ENCODE measurements around the gene CYP3A4.
"Not testable (repeated sequence)": the region's sequence is repeated elsewhere in the genome, so short reads cannot be mapped to it uniquely, and the experiment has no call there.

The CYP3A4 gene

DNA sequence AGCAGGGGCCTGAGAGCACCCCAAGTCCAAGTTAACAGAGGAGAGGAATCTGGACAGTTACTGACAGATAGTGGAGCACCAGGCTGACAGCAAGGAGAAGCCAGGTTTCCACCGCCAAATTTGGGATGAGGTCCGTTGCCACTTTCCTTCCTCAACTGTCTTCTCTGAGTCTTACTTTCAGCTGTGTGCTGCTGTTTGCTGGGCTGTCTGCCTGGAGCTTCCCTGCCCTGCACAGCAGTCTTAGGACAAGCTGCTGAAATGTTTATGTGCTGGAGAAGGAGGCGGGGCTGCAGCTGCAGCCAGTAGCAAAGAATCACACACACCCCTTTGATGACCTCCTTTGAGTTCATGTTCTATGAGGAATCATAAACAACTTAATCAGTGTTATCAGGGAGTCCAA lies 31.6 kb downstream of the CYP3A4 start:
- no peak for DNase-seq (ENCODE audit: low read depth in 2 of 2)

DNA sequence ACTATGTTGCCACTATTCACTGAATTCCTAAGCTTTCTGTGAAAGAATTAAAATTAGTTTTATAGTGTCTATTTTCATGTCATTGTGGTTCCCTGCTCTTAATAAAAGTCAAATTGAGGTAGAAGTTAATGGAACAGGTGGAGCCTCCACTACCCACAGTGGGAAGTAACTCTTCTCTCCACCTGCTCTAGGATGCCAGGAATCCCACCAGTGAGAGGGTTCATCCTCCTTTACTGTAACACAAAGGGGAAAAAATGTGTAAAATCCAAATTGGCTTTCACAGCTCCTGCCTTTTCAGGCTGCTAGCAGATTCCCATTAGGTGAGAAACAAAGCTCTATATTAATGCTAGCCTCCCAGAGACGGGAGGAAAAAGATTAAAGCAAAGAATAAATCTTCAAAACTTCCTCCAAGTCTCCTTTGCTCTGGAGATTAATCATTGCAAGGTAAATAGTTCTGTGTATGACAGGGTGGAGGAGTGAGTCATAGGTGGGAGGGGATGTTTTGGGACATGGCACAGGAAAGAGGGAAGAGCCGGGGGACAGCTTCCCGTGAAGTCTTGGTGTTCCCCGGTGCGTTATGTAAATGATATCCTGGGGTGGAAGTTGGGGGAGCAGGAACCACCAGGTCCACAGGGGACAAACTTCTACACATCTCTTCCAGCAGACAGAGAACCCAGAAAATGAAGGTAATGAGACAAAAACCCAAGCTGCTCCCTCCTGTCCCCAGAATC lies 32.5 kb downstream of the CYP3A4 start:
- not testable (repeated sequence) for DNase-seq (ENCODE audit: low read depth in 2 of 2)

DNA sequence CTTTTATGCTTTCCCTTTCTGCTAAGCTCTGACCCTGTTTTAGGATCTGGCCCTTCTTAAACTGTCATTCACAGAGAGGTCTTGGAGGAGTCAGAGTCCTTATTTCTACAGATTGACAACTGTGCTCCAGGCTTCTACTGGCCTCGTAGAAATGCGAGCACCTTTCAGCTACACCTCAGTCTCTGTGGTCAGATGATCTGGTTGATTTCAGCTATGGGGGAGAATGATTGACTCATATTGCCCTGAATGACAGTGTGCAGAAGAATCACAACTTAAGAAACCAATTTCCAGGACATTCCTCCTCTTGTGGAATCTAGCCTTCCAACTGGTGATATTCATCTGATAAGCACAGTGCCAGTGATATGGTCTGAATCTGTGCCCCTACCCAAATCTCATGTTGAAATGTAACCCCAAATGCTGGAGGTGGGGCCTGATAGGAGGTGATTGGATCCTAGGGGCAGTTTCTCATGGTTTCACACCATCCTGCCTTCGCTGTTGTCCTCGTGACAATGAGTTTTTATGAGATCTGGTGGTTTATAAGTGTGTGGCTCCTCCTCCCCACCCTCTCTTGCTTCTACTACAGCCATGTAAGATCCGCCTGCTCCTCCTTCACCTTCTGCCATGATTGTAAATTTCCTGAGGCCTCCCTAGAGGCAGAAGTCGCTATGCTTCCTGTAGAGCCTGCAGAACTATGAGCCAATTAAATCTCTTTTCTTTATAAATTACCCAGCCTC lies 35.0 kb downstream of the CYP3A4 start:
- no peak for DNase-seq (ENCODE audit: low read depth in 2 of 2)

DNA sequence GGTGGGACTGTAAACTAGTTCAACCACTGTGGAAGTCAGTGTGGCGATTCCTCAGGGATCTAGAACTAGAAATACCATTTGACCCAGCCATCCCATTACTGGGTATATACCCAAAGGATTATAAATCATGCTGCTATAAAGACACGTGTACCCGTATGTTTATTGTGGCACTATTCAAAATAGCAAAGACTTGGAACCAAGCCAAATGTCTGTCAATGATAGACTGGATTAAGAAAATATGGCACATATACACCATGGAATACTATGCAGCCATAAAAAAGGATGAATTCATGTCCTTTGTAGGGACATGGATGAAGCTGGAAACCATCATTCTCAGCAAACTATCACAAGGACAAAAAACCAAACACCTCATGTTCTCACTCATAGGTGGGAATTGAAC lies 37.1 kb downstream of the CYP3A4 start:
- not testable (repeated sequence) for DNase-seq (ENCODE audit: low read depth in 2 of 2)

DNA sequence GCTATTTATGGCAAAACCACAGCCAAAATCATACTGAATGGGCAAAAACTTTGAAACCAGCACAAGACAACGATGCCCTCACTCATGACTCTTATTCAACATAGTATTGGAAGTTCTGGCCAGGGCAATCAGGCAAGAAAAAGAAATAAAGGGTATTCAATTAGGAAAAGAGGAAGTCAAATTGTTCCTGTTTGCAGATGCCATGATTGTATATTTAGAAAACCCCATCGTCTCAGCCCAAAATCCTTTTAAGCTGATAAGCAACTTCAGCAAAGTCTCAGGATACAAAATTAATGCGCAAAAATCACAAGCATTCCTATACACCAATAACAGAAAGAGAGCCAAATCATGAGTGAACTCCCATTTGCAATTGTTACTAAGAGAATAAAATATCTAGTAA lies 38.6 kb downstream of the CYP3A4 start:
- not testable (repeated sequence) for DNase-seq (ENCODE audit: low read depth in 2 of 2)

DNA sequence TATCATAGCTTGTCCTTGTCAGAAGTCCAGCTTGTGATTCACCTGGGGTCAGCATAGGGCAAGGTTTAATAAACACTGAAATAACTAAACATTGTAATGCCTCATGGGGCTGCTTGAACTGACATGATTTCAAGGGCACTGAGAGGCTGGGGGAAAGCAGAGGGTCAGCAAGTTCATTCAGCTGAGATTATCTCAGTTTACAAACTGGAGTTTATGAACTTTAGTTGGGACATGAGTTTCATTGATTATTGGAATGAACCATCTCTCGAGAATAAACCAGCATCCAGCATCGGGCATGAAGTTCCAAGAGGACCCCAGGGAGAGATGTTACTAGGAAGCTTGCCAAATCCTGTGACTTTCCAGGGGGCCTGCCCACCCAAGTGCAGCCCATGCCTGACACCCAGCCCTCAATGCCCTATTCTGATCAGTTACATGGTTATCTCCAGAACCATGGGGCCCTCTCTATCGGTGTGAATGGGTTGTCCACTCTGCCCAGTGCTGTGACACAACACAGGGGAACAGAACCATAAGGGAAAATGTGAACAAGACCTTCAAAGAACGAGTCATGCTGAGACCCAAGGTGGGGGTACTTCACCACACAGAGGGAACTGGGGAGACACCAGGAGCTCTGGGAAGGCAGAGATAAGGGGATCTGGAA lies 41.1 kb downstream of the CYP3A4 start:
- no peak for DNase-seq (ENCODE audit: low read depth in 2 of 2)

DNA sequence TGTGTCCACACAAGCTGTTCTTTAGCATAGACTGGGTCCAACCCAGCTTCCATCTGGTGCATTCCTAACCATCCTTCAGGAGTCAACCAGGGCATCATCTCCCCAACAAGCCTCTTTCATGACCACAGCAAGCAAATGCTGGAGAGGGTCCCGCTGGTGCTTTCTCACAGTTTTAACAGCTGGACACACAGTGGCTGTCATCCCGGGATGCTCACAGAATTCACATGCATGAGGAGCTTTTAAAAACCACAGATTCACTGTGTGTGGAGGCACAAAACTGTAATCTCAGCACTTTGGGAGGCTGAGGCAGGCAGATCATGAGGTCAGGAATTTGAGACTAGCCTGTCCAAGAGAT lies 42.6 kb downstream of the CYP3A4 start:
- no peak for DNase-seq (ENCODE audit: low read depth in 2 of 2)

DNA sequence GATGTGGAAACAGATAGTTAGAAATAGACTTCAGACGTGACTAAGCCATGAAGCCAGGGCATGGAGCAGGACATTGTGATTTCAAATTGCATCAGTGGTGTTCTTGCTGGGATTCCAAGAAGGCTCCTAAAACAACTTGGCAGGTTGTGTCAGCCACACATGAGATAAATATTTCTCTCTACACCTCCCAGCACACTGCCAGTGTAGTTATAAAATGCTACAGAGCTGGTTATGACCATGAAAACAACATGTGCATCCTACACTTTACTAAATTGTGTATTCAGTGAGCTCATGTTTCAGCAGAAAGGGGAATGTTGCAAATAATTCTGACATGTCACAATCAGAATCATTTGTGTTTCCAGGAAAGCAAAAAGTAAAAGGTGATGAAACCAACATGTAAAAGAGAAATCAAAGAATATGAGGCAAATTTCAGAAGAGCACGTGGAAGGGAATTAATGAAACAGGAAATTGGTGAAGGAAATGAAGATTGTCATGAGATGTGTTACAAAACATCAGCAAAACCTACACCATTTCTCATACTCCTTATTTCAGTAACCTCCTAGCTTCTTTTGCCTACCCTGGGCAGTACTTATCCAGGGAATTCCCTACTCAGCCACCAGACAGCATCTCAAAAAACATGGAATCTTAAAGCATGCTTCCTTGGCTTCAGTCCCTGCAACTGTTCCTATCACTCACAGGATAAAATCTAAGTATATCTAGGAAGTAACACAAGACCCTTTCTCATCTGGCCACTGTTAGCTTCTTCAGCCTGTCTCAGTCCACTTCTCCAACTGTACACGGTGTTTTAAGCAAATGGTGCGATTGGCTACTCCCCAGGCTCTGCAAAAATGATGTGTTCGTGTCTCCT lies 43.2 kb downstream of the CYP3A4 start:
- no peak for DNase-seq (ENCODE audit: low read depth in 2 of 2)

DNA sequence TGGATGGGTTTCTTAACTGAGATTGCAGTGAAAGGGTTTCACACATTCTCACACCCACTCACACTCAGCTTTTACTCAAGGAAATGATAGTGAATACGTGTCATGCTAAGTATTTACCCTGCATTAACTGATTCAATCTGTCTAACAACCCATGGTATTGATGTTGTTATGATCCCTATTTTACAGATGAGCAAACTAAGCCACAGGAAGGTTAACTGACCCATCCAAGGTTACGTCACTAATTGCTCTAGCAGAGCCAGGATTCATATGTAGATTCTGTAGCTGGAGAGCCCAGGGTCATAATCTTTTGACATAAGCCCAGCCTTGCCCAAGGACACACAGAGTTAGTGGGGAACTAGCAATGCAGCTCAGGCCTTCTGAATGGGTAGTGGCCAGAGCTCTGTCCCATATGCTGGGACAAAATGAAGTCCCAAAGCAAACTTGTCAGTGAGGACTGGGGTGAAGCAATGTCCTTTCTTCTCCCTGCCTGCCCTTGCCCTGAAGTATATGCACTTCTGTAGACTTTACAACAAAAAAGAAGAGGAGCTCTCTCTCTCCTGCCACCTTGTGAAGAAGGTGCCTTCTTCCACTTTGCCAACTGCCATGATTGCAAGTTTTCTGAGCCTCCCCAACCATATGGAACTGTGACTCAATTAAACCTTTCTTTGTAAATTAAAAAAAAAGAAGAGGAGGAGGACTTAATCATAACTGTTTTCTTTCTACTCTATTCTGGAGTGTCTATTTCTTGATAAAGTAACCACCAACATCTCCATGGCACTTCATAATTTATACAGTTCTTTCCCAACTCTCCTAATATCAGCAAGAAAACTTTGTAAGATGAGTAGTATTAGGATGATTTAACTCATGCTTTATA lies 44.0 kb downstream of the CYP3A4 start:
- no peak for DNase-seq (ENCODE audit: low read depth in 2 of 2)

DNA sequence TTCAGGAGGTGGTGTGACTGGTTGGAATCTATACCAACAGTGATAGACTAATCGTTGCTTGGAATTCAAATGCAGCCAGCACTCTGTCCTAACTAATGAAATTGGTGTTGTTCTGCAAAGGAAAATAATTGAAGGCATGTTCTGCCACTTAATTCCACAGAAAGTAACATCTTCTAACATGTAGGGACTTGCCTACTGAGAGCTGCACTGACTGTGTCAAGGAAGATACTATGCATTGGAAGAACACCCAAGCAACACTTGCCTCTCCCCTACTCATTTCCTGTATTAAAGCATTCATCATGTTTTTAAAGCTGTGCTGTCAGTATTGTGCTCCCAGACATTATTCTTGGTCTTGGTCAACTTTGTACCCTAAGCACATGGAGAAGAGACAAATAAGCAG lies 46.3 kb downstream of the CYP3A4 start:
- DNase-seq (ENCODE audit: low read depth in 2 of 2) = no peak

DNA sequence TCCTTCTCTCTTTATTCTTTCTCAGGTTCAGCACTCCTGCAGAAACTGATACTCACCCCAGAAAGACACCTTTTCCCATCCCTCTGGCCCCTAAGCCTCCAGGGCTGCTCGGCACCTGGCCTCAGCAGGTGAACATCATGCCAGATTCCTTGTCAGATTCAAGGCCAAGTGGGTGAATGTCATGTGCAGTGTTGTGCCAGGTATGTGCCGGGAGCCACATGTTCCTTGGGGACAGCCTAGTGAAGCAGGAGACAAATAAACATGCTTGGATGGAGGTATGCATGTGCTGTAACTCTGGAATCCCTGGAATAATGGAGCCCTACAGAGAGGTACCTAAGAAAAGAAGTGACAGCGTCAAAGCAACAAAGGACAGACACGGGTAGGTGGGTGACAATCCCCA lies 47.3 kb downstream of the CYP3A4 start:
- DNase-seq (ENCODE audit: low read depth in 2 of 2) = not testable (repeated sequence)

DNA sequence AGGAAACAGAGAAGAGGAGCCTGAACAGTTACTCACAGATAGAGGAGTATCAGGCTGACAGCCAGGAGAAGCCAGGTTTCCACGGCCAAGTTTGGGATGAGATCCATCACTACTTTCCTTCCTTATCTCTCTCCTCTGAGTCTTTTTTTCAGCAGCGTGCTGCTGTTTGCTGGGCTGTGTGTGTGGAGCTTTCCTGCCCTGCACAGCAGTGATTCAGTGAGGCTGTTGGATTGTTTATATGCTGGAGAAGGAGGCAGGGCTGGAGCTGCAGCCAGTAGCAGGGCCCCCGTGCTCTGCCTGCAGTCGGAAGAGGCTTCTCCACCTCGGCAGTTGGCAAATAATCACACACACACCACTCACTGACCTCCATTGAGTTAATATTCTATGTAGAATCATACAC lies 49.0 kb downstream of the CYP3A4 start, which contains the start of gene CYP3A7:
Gene CYP3A7 (minus strand): TSS at position 210 of the 400 bp plus-strand sequence. CDS start 103 bp downstream, at position 107.
- DNase-seq (ENCODE audit: low read depth in 2 of 2) = no peak

DNA sequence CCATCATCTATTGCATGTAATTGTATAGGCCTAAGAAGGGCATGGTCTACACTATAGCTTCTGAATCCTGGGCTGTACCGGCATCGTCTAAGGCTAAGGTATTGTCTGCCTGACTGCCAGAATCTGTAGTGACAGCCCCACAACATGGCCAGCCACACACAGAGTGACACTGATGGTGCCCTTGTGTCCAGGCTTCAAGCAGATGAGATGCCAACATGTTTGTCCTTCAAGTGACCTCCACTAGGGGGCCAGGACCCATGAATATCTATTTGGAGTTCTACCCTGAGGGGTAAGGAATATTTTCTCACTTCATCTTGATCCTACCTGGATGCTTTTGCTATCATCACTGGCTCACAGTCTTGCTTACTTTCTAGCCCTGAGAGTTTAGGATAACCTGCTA lies 50.5 kb downstream of the CYP3A4 start:
- no peak for DNase-seq (ENCODE audit: low read depth in 2 of 2)

DNA sequence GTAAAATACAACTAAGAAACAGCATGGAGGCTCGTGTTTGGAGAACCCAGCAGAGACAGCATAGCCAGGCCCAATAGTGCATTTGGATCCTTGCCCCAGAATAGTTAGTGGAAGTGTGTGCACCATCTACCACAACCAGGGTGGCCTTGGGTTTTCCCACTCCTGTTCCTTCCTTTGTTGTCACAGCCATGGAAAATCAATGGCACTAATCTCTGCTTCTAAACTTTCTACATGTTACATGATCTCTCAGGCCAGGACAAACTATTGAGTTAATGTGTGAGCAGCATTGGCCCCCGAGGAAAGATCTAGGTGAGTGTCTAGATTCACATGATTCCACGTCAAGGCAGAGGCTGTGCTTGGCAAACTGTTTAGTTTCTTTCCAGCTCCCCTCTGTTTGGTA lies 51.0 kb downstream of the CYP3A4 start:
- no peak for DNase-seq (ENCODE audit: low read depth in 2 of 2)

DNA sequence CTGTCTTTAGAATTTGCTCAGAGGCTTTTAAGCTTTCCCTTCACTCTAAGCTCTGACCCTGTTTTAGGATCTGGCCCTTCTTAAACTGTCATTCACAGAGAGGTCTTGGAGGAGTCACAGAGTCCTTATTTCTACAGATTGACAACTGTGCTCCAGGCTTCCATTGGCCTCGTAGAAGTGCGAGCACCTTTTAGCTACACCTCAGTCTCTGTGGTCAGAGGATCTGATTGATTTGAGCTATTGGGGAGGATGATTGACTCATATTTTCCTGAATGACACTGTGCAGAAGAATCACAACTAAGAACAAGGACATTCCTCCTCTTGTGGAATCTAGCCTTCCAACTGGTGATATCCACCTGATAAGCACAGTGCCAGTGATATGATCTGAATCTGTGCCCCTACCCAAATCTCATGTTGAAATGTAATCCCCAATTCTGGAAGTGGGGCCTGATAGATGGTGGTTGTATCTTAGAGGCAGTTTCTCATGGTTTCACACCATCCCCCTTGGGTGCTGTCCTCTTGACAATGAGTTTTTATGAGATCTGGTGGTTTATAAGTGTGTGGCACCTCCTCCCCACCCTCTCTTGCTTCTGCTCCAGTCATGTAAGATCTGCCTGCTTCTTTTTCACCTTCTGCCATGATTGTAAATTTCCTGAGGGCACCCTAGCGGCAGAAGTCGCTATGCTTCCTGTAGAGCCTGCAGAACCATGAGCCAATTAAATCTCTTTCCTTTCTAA lies 52.2 kb downstream of the CYP3A4 start:
- DNase-seq (ENCODE audit: low read depth in 2 of 2) = no peak

DNA sequence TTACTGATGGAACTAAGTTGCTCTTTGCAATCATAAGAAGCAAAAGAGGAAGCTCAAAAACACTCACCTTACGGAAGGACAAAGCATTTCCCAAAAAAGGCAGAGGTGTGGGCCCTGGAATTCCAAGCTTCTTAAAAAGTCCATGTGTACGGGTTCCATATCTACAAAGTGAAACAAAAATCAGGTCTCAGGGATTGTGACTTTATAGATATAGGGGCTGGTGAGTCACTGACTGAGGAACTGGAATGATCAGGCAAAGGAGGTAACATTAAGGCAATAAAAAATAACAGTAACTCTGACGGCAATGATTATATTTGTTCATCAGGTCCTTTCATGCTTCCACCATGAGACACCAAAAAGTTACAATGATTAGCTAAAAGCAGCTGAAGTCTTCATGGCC lies 53.0 kb downstream of the CYP3A4 start:
- DNase-seq (ENCODE audit: low read depth in 2 of 2) = no peak

DNA sequence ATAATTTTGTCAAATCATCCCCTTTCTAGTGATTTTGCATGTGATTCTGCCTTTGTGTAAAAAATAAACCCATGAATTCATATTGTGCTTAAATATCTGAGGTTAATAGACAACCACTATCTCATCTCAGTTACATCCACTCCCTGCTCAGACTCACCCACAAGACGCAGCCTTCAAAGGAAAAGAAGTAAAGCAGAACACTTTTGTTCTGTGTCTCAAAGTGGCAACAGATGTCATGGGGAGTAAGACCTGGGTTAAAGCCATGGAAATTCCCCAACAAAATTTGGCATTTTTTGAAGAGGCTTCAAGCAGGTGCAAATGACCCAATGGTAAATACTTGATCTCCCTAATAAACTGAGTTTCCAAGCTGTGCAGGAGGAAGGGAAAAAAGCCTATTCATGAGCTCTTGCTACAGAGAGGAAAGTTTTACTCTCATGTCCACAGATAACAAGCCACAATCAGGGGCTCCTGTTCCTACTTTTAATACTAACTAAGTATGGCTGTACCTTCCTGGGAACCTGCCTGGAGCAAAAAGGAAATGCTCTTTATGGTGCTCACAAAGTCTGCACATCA lies 53.7 kb downstream of the CYP3A4 start:
- DNase-seq (ENCODE audit: low read depth in 2 of 2) = no peak

DNA sequence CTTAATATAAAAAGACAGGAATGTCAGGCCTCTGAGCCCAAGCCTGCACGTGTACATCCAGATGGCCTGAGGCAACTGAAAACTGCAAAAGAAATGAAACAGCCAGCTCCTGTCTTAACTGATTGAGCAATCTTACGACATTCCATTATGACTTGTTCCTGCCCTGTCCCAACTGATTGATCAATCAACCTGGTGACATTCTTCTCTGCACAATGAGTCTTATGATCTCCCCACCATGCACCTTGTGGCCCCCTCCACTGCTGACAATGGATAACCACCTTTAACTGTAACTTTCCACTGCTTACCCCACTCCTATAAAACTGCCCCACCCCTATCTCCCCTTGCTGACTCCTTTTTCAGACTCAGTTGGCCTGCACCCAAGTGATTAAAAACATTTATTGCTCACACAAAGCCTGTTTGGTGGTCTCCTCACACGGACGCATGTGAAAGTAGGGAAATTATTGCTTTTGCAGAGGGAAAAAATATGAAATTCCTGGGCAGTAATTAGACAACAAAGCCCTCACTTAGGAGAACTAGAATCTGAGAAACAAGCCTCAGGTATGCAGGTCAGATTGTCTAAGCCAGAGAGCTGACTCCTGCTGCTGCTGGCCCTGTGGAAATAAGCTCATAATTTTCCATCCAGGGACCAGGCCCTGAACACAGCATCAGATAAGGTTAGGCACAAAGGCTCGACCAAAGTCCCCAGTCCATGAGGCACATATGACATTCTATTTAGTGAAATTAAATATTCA lies 54.3 kb downstream of the CYP3A4 start:
- no peak for DNase-seq (ENCODE audit: low read depth in 2 of 2)

DNA sequence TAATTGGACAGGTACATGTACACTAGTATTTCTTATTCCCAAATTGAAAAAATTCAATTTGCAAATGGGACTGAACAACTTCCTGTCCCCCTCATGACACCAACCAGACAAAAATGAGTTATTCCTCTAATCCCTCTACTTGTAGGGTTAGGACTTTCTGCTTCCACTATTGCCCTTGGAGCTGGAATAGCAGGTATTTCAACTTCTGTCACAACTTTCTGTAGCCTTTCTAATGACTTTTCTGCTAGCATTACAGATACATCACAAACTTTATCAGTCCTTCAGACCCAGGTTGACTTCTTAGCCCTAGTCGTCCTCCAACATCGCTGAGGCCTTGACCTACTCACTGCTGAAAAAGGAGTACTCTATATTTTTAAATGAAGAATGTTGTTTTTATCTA lies 55.4 kb downstream of the CYP3A4 start:
- DNase-seq (ENCODE audit: low read depth in 2 of 2) = no peak
